GM18519 (cell line): ENCODE results near the gene ACTR10.

ENCODE experiments used
- ATAC-seq: cut with Tn5 transposase; IDR thresholded peaks from one replicate; pipeline ENCODE4 v1.9.1; 2021; ENCODE audit warnings: mild to moderate bottlenecking, moderate library complexity; ENCODE audit not compliant: unreplicated experiment, low FRiP score

Gene ACTR10

DNA sequence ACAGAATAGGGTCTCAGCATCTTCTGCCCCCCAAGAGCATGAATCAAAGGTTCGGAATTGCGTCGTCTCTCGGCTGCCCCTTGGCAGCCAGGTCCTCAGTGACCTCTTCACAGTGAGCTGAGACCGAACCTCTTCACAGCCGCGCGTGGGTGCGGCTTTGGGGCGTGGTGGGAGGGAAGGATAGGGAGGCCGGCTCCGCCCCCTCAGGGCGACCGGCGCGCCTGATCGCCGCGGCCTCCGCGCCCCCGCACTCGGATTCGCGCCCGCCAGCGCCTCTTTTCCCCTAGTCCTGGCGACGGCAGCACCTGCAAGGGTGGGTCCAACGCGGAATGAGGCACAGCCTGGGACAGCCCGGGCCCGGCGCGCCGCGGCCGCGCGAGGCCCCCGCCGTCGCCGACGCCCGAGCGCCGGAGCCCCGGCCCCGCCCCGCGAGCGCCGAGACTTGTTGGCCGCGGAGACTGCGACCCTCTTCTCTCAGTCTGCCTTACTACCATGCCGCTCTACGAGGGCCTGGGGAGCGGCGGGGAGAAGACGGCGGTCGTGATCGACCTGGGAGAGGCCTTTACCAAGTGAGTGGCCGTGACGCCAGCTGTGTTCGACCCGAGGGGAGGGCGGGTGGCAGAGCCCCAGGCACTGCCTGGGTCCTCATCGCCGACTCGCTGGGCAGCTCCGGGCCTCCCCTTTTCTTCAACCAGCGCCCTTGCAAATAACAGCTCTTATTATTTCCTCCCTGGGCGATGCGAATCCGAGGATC is at the start of gene ACTR10:
ACTR10 (plus strand) TSS at position 424 of the 754 bp plus-strand sequence; CDS start at position 493, 69 bp downstream.
- ATAC-seq = peak; percentile 87

DNA sequence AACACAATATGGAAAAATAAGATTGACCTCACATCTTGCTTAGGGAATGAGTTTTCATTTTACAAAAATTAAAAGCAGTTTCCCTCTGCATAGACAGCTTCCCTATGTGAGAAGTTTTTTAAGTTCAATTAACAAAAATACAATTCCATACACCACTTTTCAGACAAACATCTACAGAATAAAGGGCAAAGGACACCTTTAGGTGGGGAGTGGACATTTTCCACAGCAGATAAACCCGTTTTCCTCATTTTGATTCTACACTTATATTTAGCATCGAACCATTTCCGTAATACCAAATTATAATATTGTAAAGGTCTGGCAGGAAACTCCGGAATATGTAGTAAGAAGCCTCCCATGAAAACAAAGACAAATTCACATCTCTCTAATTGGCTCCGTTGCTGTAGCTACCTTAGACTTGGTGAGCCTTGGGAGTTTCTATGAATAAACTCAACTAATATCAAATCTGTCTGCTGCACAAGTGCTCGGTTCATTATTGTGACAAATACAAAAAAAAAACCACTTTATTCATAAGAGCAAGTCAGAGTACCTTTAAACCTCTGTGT is 49.6 kb upstream of the ACTR10 start:
- no peak for ATAC-seq

GRCh38 chr14:58151133-58152013 is 48.6 kb upstream of the ACTR10 start:
- peak; percentile 20 for ATAC-seq

DNA sequence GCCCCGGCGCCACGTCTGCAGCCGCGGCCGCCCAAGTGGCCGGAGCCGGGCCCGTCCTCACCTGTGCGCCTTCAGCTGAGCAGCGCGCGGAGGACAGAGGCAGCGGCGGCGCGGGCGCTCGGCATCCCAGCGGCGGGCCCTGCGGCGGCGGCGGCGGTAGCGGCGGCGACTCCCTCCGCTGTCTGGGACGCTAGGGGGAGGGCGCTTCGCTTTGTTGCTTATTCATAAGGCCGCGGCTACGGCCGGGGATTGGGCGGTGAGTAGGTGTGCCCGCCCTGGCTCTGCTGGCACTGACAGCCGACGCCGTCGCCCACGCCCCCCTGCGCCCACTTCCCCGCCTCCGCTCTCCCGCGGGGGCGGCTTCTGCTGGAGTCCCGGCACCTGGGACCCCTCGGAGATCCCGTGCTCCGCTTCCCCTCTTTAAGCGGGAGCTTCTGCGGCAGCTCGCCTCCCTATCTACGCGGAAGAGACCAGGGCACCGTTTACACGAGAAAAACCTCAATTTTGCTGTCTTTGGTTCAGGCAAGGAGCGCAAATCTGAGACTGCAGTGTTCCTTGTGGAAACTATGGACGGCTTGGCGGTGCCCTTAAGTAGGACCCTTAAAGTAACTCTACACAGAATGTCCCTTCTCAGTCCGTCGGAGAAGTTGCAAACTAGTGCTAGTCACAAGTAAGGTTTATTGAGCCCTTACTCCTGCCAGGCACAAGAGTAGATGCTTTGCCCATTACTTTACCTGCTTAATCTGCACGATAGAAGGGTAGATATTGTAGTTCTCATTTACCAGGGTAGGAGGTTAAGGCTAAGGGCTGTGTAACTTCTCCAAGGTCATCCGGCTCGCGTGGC is 47.7 kb upstream of the ACTR10 start, which contains the start of gene ARMH4:
ARMH4 (minus strand) TSS at position 200 of the 844 bp plus-strand sequence. CDS start 12,855 bp downstream, outside the sequence.
- ATAC-seq = peak; percentile 90

DNA sequence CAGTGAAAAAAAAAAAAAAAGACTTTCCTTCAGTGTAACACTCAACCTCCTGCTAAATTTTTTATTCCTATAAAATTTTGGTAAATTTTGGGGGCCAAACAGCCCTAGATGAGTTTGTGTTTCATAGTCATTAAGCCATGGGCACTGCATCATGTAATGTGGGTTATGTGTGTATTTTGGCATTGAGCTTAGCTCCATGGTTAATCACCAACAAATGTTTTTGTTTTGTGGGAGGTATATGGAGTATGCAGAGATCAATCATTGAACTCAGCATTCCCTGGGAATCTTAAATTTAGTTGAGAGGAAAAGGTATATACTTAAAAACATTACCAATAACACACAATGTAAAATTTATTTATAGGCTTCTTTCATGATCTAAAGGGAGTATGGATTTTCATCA is 39.4 kb upstream of the ACTR10 start:
- no peak for ATAC-seq

DNA sequence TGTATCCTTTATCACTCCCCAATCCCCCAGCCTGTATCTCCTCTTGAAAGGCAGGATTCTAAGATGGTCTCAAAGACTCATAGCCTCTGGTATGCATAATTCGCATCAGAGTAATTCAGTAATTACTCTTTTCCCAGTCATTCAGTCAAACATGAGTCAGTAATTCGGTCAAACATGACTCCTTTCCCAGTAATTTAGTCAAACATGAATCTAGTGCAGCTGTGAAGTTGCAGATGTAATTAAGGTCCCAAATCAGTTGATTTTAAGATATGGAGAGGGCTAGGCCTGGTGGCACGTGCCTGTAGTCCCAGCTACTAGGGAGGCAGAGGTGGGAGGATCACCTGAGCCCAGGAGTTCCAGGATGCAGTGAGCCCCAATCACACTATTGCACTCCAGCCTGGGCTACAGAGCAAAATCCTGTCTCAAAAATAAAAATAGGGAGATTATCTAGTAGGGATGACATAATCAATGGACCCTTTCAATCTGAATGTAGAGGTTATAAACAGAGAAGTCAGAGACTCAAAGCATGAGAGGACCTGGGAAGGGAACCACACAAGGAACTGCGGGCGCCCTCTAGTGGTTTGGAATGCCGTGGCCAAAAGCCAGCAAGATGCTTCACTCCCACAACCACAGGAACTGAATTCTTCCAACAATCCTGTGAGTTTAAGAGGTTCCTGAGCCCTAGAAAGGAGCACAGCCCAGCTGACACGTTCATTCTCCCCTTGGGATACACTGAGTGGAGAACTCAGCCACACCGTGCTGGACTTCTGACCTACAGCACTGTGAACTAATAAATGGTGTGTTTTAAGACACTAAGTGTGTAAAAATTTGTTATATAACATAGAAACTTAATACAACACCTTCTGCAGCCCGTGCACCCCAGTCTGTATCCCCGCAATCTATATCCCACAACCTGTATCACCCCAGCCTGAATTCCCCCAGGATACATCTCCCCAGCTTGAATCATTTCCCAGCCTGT is 33.7 kb upstream of the ACTR10 start:
- no peak for ATAC-seq

- no peak for ATAC-seq
These were observed 32.9 kb upstream of the ACTR10 start for GRCh38 chr14:58167057-58167456.

- no peak for ATAC-seq
These were observed 32.1 kb upstream of the ACTR10 start for GRCh38 chr14:58167891-58168290.

- peak; percentile 64 for ATAC-seq
These were observed 28.9 kb upstream of the ACTR10 start for GRCh38 chr14:58171090-58171489.

GRCh38 chr14:58177125-58177524 is 22.8 kb upstream of the ACTR10 start:
- ATAC-seq = no peak

DNA sequence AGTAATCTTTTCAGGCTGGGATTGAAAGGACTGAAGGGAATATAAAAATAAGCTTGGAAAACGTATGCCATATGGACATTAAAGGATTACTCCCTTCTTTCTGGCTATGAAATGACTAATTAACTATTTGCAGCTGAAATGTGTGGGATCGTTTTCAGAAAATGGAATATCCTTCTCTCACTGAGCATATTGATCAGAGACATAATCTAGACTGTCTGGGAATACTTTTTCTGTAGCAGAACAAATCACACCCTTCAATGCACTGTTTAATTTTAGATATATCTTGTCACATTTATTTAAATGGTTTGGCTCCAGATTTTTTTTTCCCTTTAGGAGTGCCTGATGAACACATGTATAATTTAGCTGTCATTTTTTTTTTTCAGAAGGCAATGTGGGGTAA is 10.8 kb upstream of the ACTR10 start:
- ATAC-seq = no peak

DNA sequence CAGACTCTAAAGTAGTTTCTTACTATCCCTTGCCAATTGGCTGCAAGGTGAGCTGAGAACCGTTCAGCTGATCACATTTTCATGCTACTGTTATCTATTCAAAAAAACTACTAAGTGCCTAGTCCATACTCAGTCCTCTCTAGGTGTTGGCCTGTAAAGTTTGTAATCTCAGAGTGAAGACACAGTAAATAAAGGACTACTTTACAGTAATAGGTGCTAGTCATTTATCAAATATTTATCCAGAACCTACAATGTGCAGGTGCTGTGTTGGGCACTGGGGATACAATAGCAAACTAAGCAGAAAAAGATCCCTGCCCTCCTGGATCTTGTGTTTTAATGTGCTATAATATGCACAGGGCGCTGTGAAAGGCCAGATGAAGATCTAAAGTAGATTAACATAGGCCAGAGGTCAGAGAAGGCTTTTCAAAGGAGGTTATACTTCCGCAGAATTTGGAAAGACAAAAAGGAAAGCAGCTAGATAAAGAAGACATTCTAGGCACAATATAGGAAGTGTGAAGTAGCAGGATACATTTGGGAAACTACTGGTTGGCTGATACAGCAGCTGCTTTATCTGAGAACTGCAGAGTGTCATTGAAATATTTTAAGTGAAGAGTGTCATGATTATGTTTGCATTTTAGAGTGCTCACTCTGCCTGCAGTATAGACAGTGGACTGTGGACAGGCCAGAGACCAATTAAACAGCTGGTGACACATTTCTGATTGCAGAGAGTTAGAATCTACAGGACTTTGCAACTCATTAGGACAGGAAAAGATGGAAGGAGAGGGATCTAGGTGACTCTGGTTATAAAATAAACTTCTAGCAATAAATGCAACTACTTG is 8.0 kb upstream of the ACTR10 start:
- no peak for ATAC-seq

- ATAC-seq = no peak
These were observed 6.4 kb upstream of the ACTR10 start for GRCh38 chr14:58193542-58193941.

- no peak for ATAC-seq
These were observed 3.8 kb upstream of the ACTR10 start for GRCh38 chr14:58196198-58196597.

DNA sequence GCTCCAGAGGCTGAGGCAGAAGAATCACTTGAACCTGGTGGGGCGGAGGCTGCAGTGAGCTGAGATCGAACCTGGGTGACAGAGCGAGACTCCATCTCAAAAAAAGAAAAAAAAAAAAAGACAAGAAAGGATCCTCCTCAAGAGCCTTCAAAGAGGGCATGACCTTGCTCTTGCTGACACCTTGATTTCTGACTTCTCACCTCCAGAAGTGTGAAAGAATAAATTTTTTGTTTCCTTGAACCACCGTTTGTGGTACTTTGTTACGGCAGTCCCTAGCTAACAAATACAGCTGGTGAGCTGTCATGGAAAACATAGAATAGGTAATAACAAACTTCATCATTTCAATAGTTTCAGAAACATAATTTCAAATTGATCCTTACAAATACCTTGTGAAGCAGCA is 1.9 kb upstream of the ACTR10 start:
- ATAC-seq = no peak

- no peak for ATAC-seq
These were observed 512 bp downstream of the ACTR10 start for GRCh38 chr14:58200480-58200841.

GRCh38 chr14:58200846-58201245 is 897 bp downstream of the ACTR10 start:
- no peak for ATAC-seq

DNA sequence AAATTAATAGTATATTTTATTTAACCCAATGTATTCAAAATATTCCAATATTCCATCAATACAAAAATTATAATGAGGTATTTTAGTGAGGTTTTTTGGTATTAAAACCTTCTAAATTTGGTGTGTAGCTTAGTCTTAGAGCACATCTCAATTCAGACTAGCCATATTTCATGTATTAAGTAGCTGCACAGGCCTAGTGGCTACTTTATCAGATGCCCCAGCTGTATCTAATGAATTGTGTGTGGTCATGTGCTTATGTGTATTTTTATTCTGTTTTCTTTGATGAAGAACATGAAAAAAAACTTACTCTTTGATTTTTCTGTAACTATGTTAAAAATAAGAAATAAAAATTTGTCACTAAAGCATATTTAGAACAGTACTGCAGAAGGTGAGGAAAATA is 13.2 kb downstream of the ACTR10 start:
- ATAC-seq = no peak
